Lower leg skin (tissue), 4 donors: Measurements from ENCODE around the gene ARHGAP24. TPM values are rescaled to one million over a fixed set of nuclear protein-coding genes. Genes with fewer than 3 reads are reported as not detected.

Experiments used
- DNase-seq, 2 donors: peaks; one replicate each; pipeline ENCODE4 v3.0.0-alpha.2; 2019; ENCODE audit warnings: low spot score in 2 of 2
- H3K4me3 ChIP-seq: fragments of 200-600 bp; sonication (generic); 2 replicates; pipeline ENCODE4 v1.5.1; 2017; ENCODE audit warnings: mild to moderate bottlenecking, low read depth; ENCODE audit not compliant: poor library complexity, severe bottlenecking
- POLR2A ChIP-seq, 2 donors: fragments of 450-650 bp; IDR thresholded peaks; one replicate each; pipeline ENCODE4 v1.6.1; 2016 to 2017; ENCODE audit warnings: antibody characterized with exemption in 2 of 2, mild to moderate bottlenecking in 1 of 2, moderate library complexity in 1 of 2
- WGBS, 2 donors: methylation state at CpG; one replicate each; pipeline ENCODE4 v1.1.5; 2018; 5-methylcytosine and 5-hydroxymethylcytosine counted together
- intact Hi-C: fragments of 100-400 bp; cut with DNase I; formaldehyde crosslinking; loops from one replicate; pipeline ENCODE4 v1.15.0; 2023; ENCODE audit warnings: low total_unique reads
- total RNA-seq, 4 donors: library from RNA; depleted of rRNA; stranded (reverse); fragments of >200 nt; gene quantifications; one replicate each; pipeline ENCODE4 v1.1.0, GENCODE V29; 2016
- TF ChIP-seq, protein P1 (sequence below), 3 donors: fragments of 450-650 bp; IDR thresholded peaks; one replicate each; pipeline ENCODE4 v1.5.1; 2016; ENCODE audit warnings: antibody characterized with exemption in 3 of 3, mild to moderate bottlenecking in 3 of 3, moderate library complexity in 2 of 3

The ARHGAP24 gene
- total RNA-seq, 4 donors from 2014 or later: 13.1 to 58.4 (median 24.0) TPM

DNA sequence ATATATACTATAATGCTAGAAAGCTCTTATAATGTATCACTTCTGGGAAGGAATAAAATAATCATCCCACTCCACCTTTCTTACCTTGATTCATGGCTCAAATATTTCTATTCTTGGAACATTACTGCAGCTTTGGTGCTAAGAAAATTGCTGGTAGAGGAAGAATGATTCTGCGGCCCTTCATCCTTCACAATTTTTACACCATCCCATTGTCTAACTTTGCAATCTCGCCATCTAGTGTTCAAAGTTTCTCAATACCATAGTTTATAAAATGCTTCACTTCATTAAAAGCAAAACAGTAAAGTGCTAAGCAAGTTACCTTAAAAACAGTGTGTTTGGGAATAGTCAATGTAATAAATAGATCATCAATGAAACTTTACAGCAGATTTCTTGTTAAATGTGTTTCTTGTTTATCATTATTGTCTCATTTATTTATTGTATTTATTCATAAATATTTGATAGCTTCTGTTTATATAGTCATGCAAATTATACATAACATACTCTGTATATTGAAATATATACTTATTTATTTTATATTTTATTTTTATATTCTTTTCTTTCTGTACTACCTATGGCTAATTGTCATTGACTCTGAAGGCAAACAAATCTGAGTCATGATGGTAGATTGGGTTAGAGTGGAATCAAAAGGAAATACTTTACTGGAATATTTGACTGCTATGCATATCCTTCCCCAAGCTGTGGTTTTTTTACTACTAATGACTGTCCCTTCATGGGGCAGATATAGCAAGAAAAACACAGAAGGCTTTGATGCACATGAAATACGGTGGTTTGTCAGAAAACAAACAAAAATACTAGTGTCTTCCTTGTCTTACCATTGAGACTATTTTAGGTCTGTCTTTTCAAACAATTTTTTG is 494.2 kb downstream of the ARHGAP24 start:
- TF ChIP-seq POLR2A (IDR thresholded peaks at IDR 0.05): no peak
- TF ChIP-seq, protein P1, sequence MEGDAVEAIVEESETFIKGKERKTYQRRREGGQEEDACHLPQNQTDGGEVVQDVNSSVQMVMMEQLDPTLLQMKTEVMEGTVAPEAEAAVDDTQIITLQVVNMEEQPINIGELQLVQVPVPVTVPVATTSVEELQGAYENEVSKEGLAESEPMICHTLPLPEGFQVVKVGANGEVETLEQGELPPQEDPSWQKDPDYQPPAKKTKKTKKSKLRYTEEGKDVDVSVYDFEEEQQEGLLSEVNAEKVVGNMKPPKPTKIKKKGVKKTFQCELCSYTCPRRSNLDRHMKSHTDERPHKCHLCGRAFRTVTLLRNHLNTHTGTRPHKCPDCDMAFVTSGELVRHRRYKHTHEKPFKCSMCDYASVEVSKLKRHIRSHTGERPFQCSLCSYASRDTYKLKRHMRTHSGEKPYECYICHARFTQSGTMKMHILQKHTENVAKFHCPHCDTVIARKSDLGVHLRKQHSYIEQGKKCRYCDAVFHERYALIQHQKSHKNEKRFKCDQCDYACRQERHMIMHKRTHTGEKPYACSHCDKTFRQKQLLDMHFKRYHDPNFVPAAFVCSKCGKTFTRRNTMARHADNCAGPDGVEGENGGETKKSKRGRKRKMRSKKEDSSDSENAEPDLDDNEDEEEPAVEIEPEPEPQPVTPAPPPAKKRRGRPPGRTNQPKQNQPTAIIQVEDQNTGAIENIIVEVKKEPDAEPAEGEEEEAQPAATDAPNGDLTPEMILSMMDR (IDR thresholded peaks at IDR 0.05): no peak
- intact Hi-C loops: no loop called here
- H3K4me3 ChIP-seq: no peak overlapping the region
- no peak for DNase-seq
- WGBS, 2 donors: 33 to 35% methylated on average over 3 of the region's 3 CpGs

DNA sequence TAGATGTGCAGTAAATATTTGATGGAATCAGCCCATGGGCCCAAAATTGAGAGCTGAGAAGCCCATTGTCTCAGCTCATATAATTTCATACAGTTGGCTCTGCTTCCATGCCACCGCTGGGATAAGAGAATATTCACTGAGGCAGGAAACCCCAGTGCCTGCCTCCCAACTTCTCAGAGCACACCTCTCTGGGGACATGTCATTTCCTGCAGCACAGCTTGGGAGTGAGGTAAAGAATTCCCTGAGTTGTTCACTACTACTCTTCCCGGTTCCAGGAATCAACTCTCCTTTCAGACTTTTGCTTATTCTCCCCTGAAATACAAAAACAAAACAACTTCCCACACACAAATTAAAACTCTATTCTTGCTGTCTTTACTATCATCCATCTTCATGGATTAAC is 495.6 kb downstream of the ARHGAP24 start:
- no peak for DNase-seq

DNA sequence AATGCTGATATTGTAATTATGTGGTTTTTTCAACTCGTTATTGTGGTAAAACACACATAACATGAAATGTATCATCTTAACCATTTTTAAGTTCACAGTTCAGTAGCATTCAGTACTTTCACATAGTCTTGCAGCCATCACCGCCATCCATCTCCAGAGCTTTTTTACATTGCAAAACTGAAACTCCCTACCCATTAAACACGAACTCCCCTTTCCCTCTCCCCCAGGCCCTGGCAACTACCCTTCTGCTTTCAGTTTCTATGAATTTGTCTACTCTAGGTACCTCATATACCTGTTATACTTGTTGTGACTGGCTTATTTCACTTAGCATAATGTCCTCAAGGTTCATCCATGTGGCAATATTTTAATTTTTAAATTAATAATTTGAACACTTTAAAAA is 504.3 kb downstream of the ARHGAP24 start:
- DNase-seq: no peak
- TF ChIP-seq, protein P1 (IDR thresholded peaks at IDR 0.05): no peak
- no peak for TF ChIP-seq POLR2A (IDR thresholded peaks at IDR 0.05)
- H3K4me3 ChIP-seq: no peak overlapping the region
- 71 to 73% methylated on average over 3 of the region's 3 CpGs for WGBS, 2 donors
- intact Hi-C loops: no loop called here

More for the DNA sequence above, 495.6 kb downstream of the ARHGAP24 start:
- TF ChIP-seq POLR2A (IDR thresholded peaks at IDR 0.05): no peak
- TF ChIP-seq, protein P1 (IDR thresholded peaks at IDR 0.05): no peak
- intact Hi-C loops: no loop called here
- no peak overlapping the region for H3K4me3 ChIP-seq
- WGBS, 2 donors: 59 to 73% methylated on average over 2 of the region's 2 CpGs

DNA sequence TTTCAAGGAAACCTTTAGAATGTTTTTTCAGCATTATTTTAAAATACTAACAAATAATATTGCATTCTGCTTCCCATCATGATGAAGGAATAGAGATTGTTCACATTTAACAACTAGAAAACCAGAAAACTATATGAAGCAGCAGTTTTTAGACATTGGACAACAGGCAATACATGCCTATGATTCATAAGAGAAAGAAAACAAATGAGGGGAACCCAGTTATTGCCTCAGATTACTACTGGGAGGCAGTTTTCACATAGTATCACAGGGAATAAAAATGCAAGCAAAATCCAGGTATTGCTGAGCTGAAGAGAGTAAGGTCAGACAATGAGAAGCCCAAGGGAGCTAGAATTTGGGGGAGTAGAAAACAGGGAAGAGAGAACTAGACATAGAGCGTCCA is 511.3 kb downstream of the ARHGAP24 start:
- intact Hi-C loops: loop anchor here (1.0 kb wide), 1 partner anchor 18 kb away; no protein-coding TSS in a partner anchor
- DNase-seq: no peak
- no peak overlapping the region for H3K4me3 ChIP-seq
- WGBS, 2 donors: 93 to 100% methylated on average over 1 of the region's 1 CpG
- no peak for TF ChIP-seq POLR2A (IDR thresholded peaks at IDR 0.05)
- TF ChIP-seq, protein P1 (IDR thresholded peaks at IDR 0.05): no peak

DNA sequence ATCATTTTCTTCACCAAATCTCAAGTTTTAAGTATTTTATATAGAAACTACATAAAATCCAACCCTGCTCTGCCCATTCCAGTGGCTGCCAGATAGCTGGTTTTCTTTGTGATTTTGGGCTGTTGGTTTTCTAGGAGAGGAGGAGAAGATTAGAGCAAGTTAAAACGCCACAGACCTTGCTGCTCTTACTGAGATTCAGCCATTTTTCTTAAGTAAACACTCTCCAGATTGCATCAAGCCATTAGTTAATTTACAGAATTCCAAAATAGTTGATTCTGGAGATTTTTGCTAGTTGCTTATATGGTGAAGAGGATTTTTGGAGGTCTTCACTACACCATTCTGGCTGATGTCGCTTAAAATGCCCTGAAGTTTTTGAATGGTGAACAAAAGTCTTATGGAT is 518.7 kb downstream of the ARHGAP24 start:
- TF ChIP-seq POLR2A (IDR thresholded peaks at IDR 0.05): no peak
- DNase-seq: no peak
- no peak overlapping the region for H3K4me3 ChIP-seq
- 93 to 97% methylated on average over 2 of the region's 2 CpGs for WGBS, 2 donors
- intact Hi-C loops: no loop called here

DNA sequence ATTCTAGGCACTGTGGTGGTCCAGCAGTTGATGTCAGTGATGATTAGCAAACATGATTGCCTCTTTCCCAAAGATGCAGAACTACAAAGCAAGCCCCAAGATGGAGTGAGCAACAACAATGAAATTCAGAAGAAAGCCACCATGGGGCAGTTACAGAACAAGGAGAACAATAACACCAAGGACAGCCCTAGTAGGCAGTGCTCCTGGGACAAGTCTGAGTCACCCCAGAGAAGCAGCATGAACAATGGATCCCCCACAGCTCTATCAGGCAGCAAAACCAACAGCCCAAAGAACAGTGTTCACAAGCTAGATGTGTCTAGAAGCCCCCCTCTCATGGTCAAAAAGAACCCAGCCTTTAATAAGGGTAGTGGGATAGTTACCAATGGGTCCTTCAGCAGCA is 519.6 kb downstream of the ARHGAP24 start:
- TF ChIP-seq, protein P1 (IDR thresholded peaks at IDR 0.05): no peak
- no peak for TF ChIP-seq POLR2A (IDR thresholded peaks at IDR 0.05)
- intact Hi-C loops: no loop called here
- DNase-seq: no peak
- no peak overlapping the region for H3K4me3 ChIP-seq
